K562 (cell line): Measurements from ENCODE around the gene NFIB. TPM values are rescaled to one million over a fixed set of nuclear protein-coding genes. Genes with fewer than 3 reads are reported as not detected.

Source experiments
- AFF1 ChIP-seq, 2 experiments: fragments of 450-650 bp; IDR thresholded peaks; 2 replicates each; pipeline ENCODE4 v1.6.1; 2018; ENCODE audit warnings: mild to moderate bottlenecking in 2 of 2, low read depth in 1 of 2; ENCODE audit not compliant: partially characterized antibody in 2 of 2
- ARNT ChIP-seq, 2 experiments: fragments of 450-650 bp; IDR thresholded peaks; 2 replicates each; pipeline ENCODE4 v1.6.1; 2016; ENCODE audit warnings: mild to moderate bottlenecking in 1 of 2
- BDP1 ChIP-seq: IDR thresholded peaks from 3 replicates; pipeline ENCODE4 v1.6.1; 2011; ENCODE audit not compliant: insufficient read length, insufficient read depth
- GABPB2 ChIP-seq: fragments of 250-450 bp; sonication (Bioruptor Pico); conservative IDR thresholded peaks from 2 replicates; pipeline ENCODE4 v1.5.1; 2021; ENCODE audit warnings: mild to moderate bottlenecking
- HES1 ChIP-seq: fragments of 450-650 bp; IDR thresholded peaks from 2 replicates; pipeline ENCODE4 v1.6.1; 2016; ENCODE audit warnings: low read depth, mild to moderate bottlenecking, moderate library complexity
- HMG20A ChIP-seq: fragments of 450-650 bp; formaldehyde crosslinking; conservative IDR thresholded peaks from 2 replicates; pipeline ENCODE4 v1.4.0; 2020; ENCODE audit warnings: mild to moderate bottlenecking, mixed read lengths
- KLF10 ChIP-seq: fragments of 250-450 bp; sonication (Bioruptor Pico); IDR thresholded peaks from 2 replicates; pipeline ENCODE4 v1.6.1; 2021; ENCODE audit warnings: matching md5 sums
- PTTG1 ChIP-seq: fragments of 450-650 bp; IDR thresholded peaks from 2 replicates; pipeline ENCODE4 v1.6.1; 2016; ENCODE audit warnings: low read depth, mild to moderate bottlenecking, missing genetic modification characterization, missing compliant biosample characterization
- RB1 ChIP-seq: fragments of 450-650 bp; IDR thresholded peaks from 2 replicates; pipeline ENCODE4 v1.6.1; 2017; ENCODE audit warnings: low read depth, mild to moderate bottlenecking
- TOE1 ChIP-seq, 2 experiments: fragments of 450-650 bp in 1 of 2; sonication (generic) in 1 of 2; formaldehyde crosslinking in 1 of 2; IDR thresholded peaks; 2 replicates each; pipeline versions ENCODE4 v1.7.1 to v1.8.0; 2016 to 2022; ENCODE audit warnings: borderline replicate concordance in 2 of 2, mild to moderate bottlenecking in 2 of 2, antibody characterized with exemption in 1 of 2, inconsistent platforms in 1 of 2, low read depth in 1 of 2, missing genetic modification reagents in 1 of 2, moderate library complexity in 1 of 2
- ZBTB43 ChIP-seq: sonication (generic); formaldehyde crosslinking; IDR thresholded peaks from 2 replicates; pipeline ENCODE4 v1.8.0; 2023; ENCODE audit warnings: mild to moderate bottlenecking, missing genetic modification reagents
- ZEB2 ChIP-seq: fragments of 450-650 bp; IDR thresholded peaks from 2 replicates; pipeline ENCODE4 v1.6.1; 2016
- ZNF507 ChIP-seq: conservative IDR thresholded peaks from 2 replicates; pipeline ENCODE4 v1.6.1; 2017; ENCODE audit warnings: missing genetic modification characterization, missing compliant biosample characterization
- ZNF717 ChIP-seq: fragments of 250-450 bp; sonication (Bioruptor Pico); IDR thresholded peaks from 2 replicates; pipeline ENCODE4 v1.5.0; 2021
- polyA plus RNA-seq, 8 experiments: library from polyadenylated mRNA; depleted of rRNA in 4 of 8; stranded (reverse) in 5 of 8; unstranded in 3 of 8; fragments of >200 nt; fragmentation: Nextera tagmentation in 2 of 8; fragmentation: Illumina TruSeq in 1 of 8; extraction: Ambion mirVana in 2 of 8; extraction: Trizol in 1 of 8; gene quantifications; 2 replicates each; pipeline versions ENCODE4 v1.2.1 to v1.2.3, GENCODE V29; 2011 to 2014; ENCODE audit warnings: inconsistent platforms in 1 of 8, missing spikeins in 1 of 8
- total RNA-seq, 7 experiments: library from RNA; depleted of rRNA in 6 of 7; stranded (reverse); fragments of >200 nt in 6 of 7; fragmentation: Illumina TruSeq in 2 of 7; extraction: Trizol in 2 of 7; gene quantifications; 2 replicates each; pipeline versions ENCODE4 v1.2.1 to v1.2.3, GENCODE V29; 2011 to 2021; ENCODE audit warnings: low replicate concordance in 1 of 7
- TF ChIP-seq, protein P1 (sequence below): IDR thresholded peaks from 2 replicates; pipeline ENCODE4 v1.6.1; 2014; ENCODE audit warnings: antibody characterized with exemption
- TF ChIP-seq, protein P2 (sequence below): fragments of 450-650 bp; IDR thresholded peaks from 2 replicates; pipeline ENCODE4 v1.6.1; 2018; ENCODE audit not compliant: partially characterized antibody

Gene NFIB
- total and polyA plus RNA-seq, 9 of the 15 experiments (the other 6 are each of a cell fraction or from before 2014, with no cell fraction given): 1.2 to 3.3 (median 1.9) TPM

DNA sequence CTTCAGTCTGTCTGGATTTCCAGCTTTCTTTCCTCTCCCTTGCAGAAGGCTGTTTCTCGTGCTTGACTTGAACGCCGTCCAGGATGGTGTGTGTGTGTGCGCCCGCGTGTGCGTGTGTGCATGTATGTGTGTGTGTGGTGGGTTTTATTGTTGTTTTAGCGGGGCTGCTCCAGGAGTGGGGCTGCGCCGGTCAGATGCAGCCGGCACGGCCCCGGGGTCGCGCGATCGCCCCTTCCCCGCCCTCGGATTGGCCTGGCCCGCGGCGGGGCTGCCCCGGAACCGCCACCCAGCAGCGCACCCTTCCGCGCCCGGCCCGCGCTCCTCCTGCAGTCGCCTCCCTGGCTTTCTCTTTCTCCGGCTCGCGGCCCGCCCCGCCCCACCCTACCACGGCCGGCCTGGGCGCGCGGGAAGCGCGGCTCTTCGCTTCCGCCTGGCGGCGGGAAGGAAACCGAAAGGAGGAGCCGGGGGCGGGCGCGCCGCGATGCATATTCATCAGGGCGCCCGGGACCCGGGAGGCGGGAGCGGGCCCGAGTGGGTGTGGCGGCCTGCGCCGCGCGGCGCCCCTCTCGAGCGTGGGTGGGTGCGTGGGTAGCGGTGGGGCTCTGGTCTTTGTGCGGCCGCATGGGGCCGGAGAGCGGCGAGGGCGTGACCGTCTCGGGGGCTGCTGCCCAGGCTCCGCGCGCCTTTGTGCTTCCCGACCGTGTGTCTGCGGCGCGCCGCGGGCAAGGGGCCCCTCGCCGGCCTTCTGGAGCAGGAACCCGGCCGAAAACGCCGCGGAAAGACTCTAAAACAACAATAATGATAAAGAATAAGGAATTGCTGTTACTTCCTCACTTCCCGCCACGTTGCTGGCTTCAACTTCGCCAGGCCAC, 8.5 kb upstream of the NFIB start (continued):
- no peak for TF ChIP-seq ZBTB43
- TF ChIP-seq HES1: no peak
- no peak for TF ChIP-seq ARNT (IDR thresholded peaks at IDR 0.05)
- TF ChIP-seq AFF1 (IDR thresholded peaks at IDR 0.05; ENCODE audit: low read depth in 1 of 2, partially characterized antibody in 2 of 2): no peak
- no peak for TF ChIP-seq HMG20A (CRISPR knock-in tag)
- no peak for TF ChIP-seq KLF10
- TF ChIP-seq BDP1: no peak
- TF ChIP-seq PTTG1 (tag): no peak
- TF ChIP-seq RB1: peak; percentile 85; the same call in 1 of the 2 replicates
- TF ChIP-seq GABPB2 (CRISPR knock-in tag): no peak
- TF ChIP-seq ZEB2: no peak
- TF ChIP-seq ZNF507 (tag): no peak
- TF ChIP-seq, protein P1, sequence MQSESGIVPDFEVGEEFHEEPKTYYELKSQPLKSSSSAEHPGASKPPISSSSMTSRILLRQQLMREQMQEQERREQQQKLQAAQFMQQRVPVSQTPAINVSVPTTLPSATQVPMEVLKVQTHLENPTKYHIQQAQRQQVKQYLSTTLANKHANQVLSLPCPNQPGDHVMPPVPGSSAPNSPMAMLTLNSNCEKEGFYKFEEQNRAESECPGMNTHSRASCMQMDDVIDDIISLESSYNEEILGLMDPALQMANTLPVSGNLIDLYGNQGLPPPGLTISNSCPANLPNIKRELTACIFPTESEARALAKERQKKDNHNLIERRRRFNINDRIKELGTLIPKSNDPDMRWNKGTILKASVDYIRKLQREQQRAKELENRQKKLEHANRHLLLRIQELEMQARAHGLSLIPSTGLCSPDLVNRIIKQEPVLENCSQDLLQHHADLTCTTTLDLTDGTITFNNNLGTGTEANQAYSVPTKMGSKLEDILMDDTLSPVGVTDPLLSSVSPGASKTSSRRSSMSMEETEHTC: no peak
- TF ChIP-seq, protein P2, sequence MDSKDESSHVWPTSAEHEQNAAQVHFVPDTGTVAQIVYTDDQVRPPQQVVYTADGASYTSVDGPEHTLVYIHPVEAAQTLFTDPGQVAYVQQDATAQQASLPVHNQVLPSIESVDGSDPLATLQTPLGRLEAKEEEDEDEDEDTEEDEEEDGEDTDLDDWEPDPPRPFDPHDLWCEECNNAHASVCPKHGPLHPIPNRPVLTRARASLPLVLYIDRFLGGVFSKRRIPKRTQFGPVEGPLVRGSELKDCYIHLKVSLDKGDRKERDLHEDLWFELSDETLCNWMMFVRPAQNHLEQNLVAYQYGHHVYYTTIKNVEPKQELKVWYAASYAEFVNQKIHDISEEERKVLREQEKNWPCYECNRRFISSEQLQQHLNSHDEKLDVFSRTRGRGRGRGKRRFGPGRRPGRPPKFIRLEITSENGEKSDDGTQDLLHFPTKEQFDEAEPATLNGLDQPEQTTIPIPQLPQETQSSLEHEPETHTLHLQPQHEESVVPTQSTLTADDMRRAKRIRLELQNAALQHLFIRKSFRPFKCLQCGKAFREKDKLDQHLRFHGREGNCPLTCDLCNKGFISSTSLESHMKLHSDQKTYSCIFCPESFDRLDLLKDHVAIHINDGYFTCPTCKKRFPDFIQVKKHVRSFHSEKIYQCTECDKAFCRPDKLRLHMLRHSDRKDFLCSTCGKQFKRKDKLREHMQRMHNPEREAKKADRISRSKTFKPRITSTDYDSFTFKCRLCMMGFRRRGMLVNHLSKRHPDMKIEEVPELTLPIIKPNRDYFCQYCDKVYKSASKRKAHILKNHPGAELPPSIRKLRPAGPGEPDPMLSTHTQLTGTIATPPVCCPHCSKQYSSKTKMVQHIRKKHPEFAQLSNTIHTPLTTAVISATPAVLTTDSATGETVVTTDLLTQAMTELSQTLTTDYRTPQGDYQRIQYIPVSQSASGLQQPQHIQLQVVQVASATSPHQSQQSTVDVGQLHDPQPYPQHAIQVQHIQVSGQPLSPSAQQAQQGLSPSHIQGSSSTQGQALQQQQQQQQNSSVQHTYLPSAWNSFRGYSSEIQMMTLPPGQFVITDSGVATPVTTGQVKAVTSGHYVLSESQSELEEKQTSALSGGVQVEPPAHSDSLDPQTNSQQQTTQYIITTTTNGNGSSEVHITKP: peak; percentile 28
- TF ChIP-seq TOE1 (IDR thresholded peaks at IDR 0.05; ENCODE audit: borderline replicate concordance): no peak; the same call in 1 of the 2 replicates
- TF ChIP-seq TOE1 (CRISPR knock-in tag; IDR thresholded peaks at IDR 0.05; ENCODE audit: borderline replicate concordance, low read depth): no peak
- TF ChIP-seq ZNF717: no peak
